Measurements from ENCODE around the gene LTBP1. TPM values are rescaled to one million over a fixed set of nuclear protein-coding genes. Genes with fewer than 3 reads are reported as not detected.

LTBP1 gene
- total and polyA plus RNA-seq, 4 donors = 5.8 to 57.6 (median 10.2) TPM

DNA sequence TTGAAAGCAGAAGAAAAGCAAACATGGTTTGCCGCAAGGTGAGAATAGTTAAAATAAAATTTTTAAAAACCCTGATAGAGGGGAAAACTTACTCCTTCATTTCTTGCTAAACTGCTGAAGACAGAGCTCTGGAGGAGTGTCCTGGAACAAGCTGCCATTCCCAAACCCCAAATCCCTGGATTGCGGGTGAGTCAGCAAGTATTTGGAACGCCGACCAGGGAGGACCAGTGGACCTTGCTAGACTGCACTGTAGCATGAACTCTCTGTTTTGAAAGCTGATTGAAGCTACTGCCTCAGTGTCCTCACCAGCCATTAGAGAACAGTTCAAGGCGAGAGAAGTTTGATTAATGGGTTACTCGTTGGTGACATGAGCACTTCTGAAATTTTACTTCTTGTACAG is 430.3 kb downstream of the LTBP1 start:
- no peak for DNase-seq (ENCODE audit: low spot score)
- 95% methylated on average over 6 of the region's 6 CpGs for WGBS
- no peaks in the 10 kb centered on the region for H3K27me3 ChIP-seq (ENCODE audit: control insufficient read depth in 4 of 4, insufficient read depth in 4 of 4, low read length in 3 of 4)
- H3K9ac ChIP-seq (ENCODE audit: low read depth in 1 of 2, low read length in 2 of 2) = no peak overlapping the region
- H3K9me3 ChIP-seq (ENCODE audit: control insufficient read depth in 4 of 4, low read length in 3 of 4) = no peaks in the 10 kb centered on the region
- H3K4me3 ChIP-seq (ENCODE audit: low read depth in 1 of 3, low read length in 3 of 3) = no peak overlapping the region
- peaks cover 0 to 2% (median 0%) of the 10 kb centered on the region in 4 donors for H3K36me3 ChIP-seq (ENCODE audit: control insufficient read depth in 4 of 4, insufficient read depth in 3 of 4, low read depth in 1 of 4, low read length in 3 of 4)
- TF ChIP-seq JUND (IDR thresholded peaks at IDR 0.05) (no peak), HNF4G (IDR thresholded peaks at IDR 0.05) (no peak), NR2F2 (IDR thresholded peaks at IDR 0.05) (no peak), YY1 (IDR thresholded peaks at IDR 0.05) (no peak), RAD21 (IDR thresholded peaks at IDR 0.05) (no peak), FOXA2 (IDR thresholded peaks at IDR 0.05) (no peak), GABPA (IDR thresholded peaks at IDR 0.05 in 1 of 2, conservative IDR thresholded peaks at IDR 0.05 in 1 of 2) (no peak), EGR1 (IDR thresholded peaks at IDR 0.05; ENCODE audit: low read depth in 2 of 2) (no peak), FOXA1 (IDR thresholded peaks at IDR 0.05) (no peak), SP1 (IDR thresholded peaks at IDR 0.05) (no peak)
- TF ChIP-seq, protein P1, sequence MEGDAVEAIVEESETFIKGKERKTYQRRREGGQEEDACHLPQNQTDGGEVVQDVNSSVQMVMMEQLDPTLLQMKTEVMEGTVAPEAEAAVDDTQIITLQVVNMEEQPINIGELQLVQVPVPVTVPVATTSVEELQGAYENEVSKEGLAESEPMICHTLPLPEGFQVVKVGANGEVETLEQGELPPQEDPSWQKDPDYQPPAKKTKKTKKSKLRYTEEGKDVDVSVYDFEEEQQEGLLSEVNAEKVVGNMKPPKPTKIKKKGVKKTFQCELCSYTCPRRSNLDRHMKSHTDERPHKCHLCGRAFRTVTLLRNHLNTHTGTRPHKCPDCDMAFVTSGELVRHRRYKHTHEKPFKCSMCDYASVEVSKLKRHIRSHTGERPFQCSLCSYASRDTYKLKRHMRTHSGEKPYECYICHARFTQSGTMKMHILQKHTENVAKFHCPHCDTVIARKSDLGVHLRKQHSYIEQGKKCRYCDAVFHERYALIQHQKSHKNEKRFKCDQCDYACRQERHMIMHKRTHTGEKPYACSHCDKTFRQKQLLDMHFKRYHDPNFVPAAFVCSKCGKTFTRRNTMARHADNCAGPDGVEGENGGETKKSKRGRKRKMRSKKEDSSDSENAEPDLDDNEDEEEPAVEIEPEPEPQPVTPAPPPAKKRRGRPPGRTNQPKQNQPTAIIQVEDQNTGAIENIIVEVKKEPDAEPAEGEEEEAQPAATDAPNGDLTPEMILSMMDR (IDR thresholded peaks at IDR 0.05; ENCODE audit: low read depth, low read length, missing input control) = no peak
- TF ChIP-seq, protein P2, sequence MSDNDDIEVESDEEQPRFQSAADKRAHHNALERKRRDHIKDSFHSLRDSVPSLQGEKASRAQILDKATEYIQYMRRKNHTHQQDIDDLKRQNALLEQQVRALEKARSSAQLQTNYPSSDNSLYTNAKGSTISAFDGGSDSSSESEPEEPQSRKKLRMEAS (IDR thresholded peaks at IDR 0.05) = no peak
- TF ChIP-seq, protein P3, sequence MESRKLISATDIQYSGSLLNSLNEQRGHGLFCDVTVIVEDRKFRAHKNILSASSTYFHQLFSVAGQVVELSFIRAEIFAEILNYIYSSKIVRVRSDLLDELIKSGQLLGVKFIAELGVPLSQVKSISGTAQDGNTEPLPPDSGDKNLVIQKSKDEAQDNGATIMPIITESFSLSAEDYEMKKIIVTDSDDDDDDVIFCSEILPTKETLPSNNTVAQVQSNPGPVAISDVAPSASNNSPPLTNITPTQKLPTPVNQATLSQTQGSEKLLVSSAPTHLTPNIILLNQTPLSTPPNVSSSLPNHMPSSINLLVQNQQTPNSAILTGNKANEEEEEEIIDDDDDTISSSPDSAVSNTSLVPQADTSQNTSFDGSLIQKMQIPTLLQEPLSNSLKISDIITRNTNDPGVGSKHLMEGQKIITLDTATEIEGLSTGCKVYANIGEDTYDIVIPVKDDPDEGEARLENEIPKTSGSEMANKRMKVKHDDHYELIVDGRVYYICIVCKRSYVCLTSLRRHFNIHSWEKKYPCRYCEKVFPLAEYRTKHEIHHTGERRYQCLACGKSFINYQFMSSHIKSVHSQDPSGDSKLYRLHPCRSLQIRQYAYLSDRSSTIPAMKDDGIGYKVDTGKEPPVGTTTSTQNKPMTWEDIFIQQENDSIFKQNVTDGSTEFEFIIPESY (IDR thresholded peaks at IDR 0.05) = no peak
- no peak overlapping the region for H3K27ac ChIP-seq (ENCODE audit: low read depth in 1 of 2, low read length in 2 of 2)
- no peaks in the 10 kb centered on the region for H3K4me1 ChIP-seq (ENCODE audit: control insufficient read depth in 4 of 4, insufficient read depth in 4 of 4, low read length in 3 of 4)

DNA sequence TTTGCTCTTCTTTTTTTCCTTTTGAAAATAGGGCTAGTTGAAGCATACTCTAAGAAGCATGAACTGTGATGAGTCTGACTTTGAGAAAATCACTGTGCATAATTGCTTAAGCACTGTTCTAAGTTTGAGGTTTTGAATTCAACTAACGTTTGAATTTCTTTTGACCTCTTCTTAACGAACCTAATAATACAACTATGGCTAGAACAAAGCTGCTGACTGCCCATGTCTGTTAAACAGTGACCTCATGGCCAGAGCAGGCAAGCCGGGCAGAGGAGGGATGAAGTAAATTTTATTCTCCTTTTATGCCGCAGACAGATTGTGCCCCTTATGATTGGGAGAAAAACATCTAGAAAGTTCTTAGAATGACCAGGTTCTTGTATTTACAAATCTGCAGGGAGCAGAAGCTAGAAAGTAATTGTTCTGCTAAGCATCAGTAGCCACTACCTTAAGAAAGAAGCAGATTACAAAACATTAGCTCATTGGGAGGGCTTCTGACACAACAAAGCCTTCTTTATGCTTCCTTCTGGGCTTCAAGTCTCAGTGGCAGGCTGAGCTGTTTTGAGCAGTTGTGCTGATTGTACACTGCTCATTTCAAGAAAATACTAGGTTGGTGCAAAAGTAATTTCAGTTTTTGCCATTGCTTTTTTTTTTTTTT is 431.9 kb downstream of the LTBP1 start:
- no peak overlapping the region for H3K27ac ChIP-seq (ENCODE audit: low read depth in 1 of 2, low read length in 2 of 2)
- H3K9ac ChIP-seq (ENCODE audit: low read depth in 1 of 2, low read length in 2 of 2) = no peak overlapping the region
- H3K36me3 ChIP-seq (ENCODE audit: control insufficient read depth in 4 of 4, insufficient read depth in 3 of 4, low read depth in 1 of 4, low read length in 3 of 4) = peaks cover 0 to 2% (median 0%) of the 10 kb centered on the region in 4 donors
- no peaks in the 10 kb centered on the region for H3K9me3 ChIP-seq (ENCODE audit: control insufficient read depth in 4 of 4, low read length in 3 of 4)
- H3K4me3 ChIP-seq (ENCODE audit: low read depth in 1 of 3, low read length in 3 of 3) = no peak overlapping the region
- no peak for DNase-seq (ENCODE audit: low spot score)
- H3K4me1 ChIP-seq (ENCODE audit: control insufficient read depth in 4 of 4, insufficient read depth in 4 of 4, low read length in 3 of 4) = no peaks in the 10 kb centered on the region
- H3K27me3 ChIP-seq (ENCODE audit: control insufficient read depth in 4 of 4, insufficient read depth in 4 of 4, low read length in 3 of 4) = no peaks in the 10 kb centered on the region
- 84% methylated on average over 4 of the region's 4 CpGs for WGBS
- TF ChIP-seq RAD21 (IDR thresholded peaks at IDR 0.05) = no peak
- TF ChIP-seq GABPA (IDR thresholded peaks at IDR 0.05 in 1 of 2, conservative IDR thresholded peaks at IDR 0.05 in 1 of 2) = no peak
- TF ChIP-seq SP1 (IDR thresholded peaks at IDR 0.05) = no peak
- no peak for TF ChIP-seq FOXA1 (IDR thresholded peaks at IDR 0.05)
- no peak for TF ChIP-seq JUND (IDR thresholded peaks at IDR 0.05)
- TF ChIP-seq HNF4G (IDR thresholded peaks at IDR 0.05) = no peak
- TF ChIP-seq HNF4A (conservative IDR thresholded peaks at IDR 0.05) = no peak
- TF ChIP-seq TAF1 (conservative IDR thresholded peaks at IDR 0.05) = no peak
- TF ChIP-seq, protein P2 (IDR thresholded peaks at IDR 0.05) = no peak
- no peak for TF ChIP-seq YY1 (IDR thresholded peaks at IDR 0.05)
- TF ChIP-seq, protein P4, sequence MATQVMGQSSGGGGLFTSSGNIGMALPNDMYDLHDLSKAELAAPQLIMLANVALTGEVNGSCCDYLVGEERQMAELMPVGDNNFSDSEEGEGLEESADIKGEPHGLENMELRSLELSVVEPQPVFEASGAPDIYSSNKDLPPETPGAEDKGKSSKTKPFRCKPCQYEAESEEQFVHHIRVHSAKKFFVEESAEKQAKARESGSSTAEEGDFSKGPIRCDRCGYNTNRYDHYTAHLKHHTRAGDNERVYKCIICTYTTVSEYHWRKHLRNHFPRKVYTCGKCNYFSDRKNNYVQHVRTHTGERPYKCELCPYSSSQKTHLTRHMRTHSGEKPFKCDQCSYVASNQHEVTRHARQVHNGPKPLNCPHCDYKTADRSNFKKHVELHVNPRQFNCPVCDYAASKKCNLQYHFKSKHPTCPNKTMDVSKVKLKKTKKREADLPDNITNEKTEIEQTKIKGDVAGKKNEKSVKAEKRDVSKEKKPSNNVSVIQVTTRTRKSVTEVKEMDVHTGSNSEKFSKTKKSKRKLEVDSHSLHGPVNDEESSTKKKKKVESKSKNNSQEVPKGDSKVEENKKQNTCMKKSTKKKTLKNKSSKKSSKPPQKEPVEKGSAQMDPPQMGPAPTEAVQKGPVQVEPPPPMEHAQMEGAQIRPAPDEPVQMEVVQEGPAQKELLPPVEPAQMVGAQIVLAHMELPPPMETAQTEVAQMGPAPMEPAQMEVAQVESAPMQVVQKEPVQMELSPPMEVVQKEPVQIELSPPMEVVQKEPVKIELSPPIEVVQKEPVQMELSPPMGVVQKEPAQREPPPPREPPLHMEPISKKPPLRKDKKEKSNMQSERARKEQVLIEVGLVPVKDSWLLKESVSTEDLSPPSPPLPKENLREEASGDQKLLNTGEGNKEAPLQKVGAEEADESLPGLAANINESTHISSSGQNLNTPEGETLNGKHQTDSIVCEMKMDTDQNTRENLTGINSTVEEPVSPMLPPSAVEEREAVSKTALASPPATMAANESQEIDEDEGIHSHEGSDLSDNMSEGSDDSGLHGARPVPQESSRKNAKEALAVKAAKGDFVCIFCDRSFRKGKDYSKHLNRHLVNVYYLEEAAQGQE (IDR thresholded peaks at IDR 0.05) = no peak
- TF ChIP-seq NR2F2 (IDR thresholded peaks at IDR 0.05) = no peak
- TF ChIP-seq, protein P1 (IDR thresholded peaks at IDR 0.05; ENCODE audit: low read depth, low read length, missing input control) = no peak
- TF ChIP-seq, protein P5, sequence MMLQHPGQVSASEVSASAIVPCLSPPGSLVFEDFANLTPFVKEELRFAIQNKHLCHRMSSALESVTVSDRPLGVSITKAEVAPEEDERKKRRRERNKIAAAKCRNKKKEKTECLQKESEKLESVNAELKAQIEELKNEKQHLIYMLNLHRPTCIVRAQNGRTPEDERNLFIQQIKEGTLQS (IDR thresholded peaks at IDR 0.05) = no peak
- TF ChIP-seq, protein P3 (IDR thresholded peaks at IDR 0.05) = no peak
- TF ChIP-seq FOXA2 (IDR thresholded peaks at IDR 0.05) = no peak
- no peak for TF ChIP-seq RXRA (IDR thresholded peaks at IDR 0.05)

Data from liver (tissue), 9 donors.